ENCODE data around the gene SLC35G2. TPM values are rescaled to one million over a fixed set of nuclear protein-coding genes. Genes with fewer than 3 reads are reported as not detected.

The SLC35G2 gene
- total and polyA plus RNA-seq, 2 of the 4 experiments (the other 2 are of a cell fraction), result 6.6 to 7.0 TPM

DNA sequence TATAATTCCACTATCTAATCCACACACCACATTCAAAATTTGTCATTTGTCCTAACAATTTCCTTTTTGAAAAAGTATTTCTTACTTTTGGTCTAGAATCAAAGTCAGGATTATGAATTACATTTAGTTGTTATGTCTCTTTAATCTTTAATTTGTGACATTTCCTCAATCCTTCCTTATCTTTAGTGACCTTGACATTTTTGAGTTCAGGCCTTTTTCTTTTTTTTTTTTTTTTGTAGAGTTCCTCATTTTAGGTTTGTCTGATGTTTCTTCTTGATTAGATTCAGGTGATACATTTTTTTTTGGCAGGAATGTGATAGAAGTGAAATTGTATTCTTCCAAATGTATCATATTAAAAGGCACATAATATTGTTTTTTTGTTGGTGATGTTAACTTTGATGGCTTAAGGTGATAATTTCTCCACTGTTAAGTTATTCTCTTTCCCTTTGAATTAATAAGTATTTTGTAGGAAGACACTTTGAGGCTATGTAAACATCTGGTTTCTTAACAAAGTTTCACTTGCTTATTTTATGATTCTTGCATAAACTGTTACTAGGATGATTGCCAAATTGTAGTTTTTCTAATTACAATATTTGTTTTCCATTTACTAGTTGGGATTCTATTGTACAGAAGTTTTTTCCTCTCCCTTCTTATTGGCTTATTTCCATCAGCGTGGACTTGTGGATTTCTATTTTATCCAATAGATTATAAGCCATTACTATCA lies 16.3 kb downstream of the SLC35G2 start (continued):
- no peak for TF ChIP-seq RFX5 (IDR thresholded peaks at IDR 0.05; ENCODE audit: low read depth, low read length)

DNA sequence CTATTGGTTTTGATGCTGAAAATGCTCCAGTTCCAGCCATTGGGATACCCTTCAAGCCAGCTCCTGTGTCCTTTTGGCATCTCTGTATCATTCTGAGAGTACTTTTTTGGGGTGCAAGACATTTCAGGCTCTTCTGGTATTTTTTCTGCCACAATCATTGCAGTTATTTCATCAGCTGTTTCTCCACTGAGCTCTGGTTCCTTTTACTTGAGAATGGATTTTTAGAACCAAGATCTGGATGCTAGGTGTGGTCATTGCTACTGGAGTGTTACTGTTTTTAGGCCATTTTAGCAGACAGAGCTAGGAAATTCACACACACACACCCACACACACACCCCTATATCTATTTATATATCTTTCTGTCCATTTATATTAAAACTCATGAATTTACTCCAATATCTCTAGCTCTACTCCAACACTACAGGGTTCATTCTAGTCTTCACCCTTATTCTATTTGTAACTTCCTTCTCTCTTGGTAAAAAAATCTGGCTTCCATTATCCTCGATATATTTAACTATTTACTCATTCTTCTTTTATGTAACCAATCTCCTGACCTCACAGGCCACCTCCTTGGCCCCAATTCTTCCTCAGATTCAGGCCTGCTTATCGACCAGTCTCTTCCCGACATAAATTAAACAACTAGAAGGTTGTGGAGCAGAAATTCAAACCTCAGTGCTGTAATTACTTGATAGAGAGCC lies 17.0 kb downstream of the SLC35G2 start:
- Histone ChIP-seq H2AK9ac (replicated peaks; ENCODE audit: low read depth, low read length, poor library complexity) (no peak overlapping the region), H3K36me3 (ENCODE audit: control insufficient read depth, insufficient read depth, low read length) (no peaks in the 10 kb centered on the region), H3K27me3 (ENCODE audit: control insufficient read depth, insufficient read depth, low read length) (no peaks in the 10 kb centered on the region), H2BK20ac (ENCODE audit: low read depth, low read length) (0 out of 2 replicates have a peak overlapping the region, but pooled peaks have one; percentile 9), H3K9me1 (ENCODE audit: insufficient read depth, low read length) (peaks cover 9% of the 10 kb centered on the region; the same call in 1 of the 2 replicates), H2AK5ac (ENCODE audit: low read depth, low read length) (no peak overlapping the region), H2BK120ac (ENCODE audit: low read depth, low read length) (0 out of 2 replicates have a peak overlapping the region, but pooled peaks have one; percentile 42), H3K23ac (ENCODE audit: low read depth, low read length) (peak overlapping the region; percentile 59; the same call in 1 of the 2 replicates), H3K4me3 (ENCODE audit: insufficient read depth, low read depth, low read length) (no peak overlapping the region), H3K56ac (ENCODE audit: extremely low read depth, insufficient read depth, low read length) (no peak overlapping the region), H3K4me2 (ENCODE audit: low read depth, low read length) (peak overlapping the region; percentile 46; the same call in 1 of the 2 replicates), H2BK15ac (ENCODE audit: low read depth, low read length) (no peak overlapping the region; the same call in 2 of the 3 replicates), H2AFZ (replicated peaks; ENCODE audit: low read length, poor library complexity) (no peak overlapping the region), H4K8ac (ENCODE audit: low read depth in 2 of 2, low read length in 2 of 2) (0 out of 4 replicates have a peak overlapping the region, but pooled peaks of 1 of the 2 experiments have one; percentile 17), H4K20me1 (ENCODE audit: insufficient read depth, low read length) (no peaks in the 10 kb centered on the region), H2BK5ac (ENCODE audit: low read depth, low read length, poor library complexity, severe bottlenecking) (peak overlapping the region; percentile 41), H4K5ac (ENCODE audit: low read depth, low read length) (peak overlapping the region; percentile 48; the same call in 1 of the 2 replicates), H3K27ac (ENCODE audit: insufficient read depth, low read length) (no peak overlapping the region; the same call in 1 of the 2 replicates), H4K91ac (ENCODE audit: insufficient read depth, low read depth, low read length) (no peak overlapping the region; the same call in 1 of the 2 replicates), H3K4me1 (ENCODE audit: control insufficient read depth, insufficient read depth, low read length) (peaks cover 20% of the 10 kb centered on the region), H3K14ac (replicated peaks; ENCODE audit: low read depth, low read length) (peak overlapping the region; percentile 72; the same call in 1 of the 2 replicates), H3K79me1 (ENCODE audit: low read depth in 1 of 2, low read length in 2 of 2) (peaks cover 30 to 57% of the 10 kb centered on the region in 2 experiments), H3K18ac (ENCODE audit: low read depth, low read length) (peak overlapping the region; percentile 75), H3K4ac (ENCODE audit: low read depth, low read length) (0 out of 2 replicates have a peak overlapping the region, but pooled peaks have one; percentile 56), H3K9ac (ENCODE audit: low read depth, low read length) (no peak overlapping the region), H3K9me3 (ENCODE audit: control insufficient read depth, insufficient read depth, low read length) (no peaks in the 10 kb centered on the region)
- dilution Hi-C loops (cut with HindIII; ENCODE audit: low sequenced_read_pairs, unreplicated experiment), result no loop called here
- ATAC-seq (ENCODE audit: low read depth), result peak; percentile 30
- WGBS, 2 experiments (ENCODE audit: extremely low coverage in 2 of 2, insufficient read length in 1 of 2), result no CpG with 5 or more reads among the region's 3 CpGs
- intact Hi-C loops (cut with micrococcal nuclease), result no loop called here
- ChIA-PET CTCF (interaction anchor here (0.7 kb wide), 1 partner anchor 660 kb away, joined by 3 read pairs; no protein-coding TSS in a partner anchor), POLR2A (ENCODE audit: unreplicated experiment) (no interaction called here)
- DNase-seq, result peak; percentile 35
- no TSS peak for BruUV-seq (replicated peaks)
- TF ChIP-seq BHLHE40 (IDR thresholded peaks at IDR 0.05; ENCODE audit: low read depth, low read length) (no peak), NFE2L2 (IDR thresholded peaks at IDR 0.05; ENCODE audit: low read depth, low read length) (no peak)
- in situ Hi-C loops (cut with MboI; ENCODE audit: low sequenced_read_pairs), result no loop called here

All from IMR-90 (cell line).